MM.1S (cell line): ENCODE results near the gene SLC2A4RG.
"Not testable (repeated sequence)": the region's sequence is repeated elsewhere in the genome, so short reads cannot be mapped to it uniquely, and the experiment has no call there.

Experiments
- DNase-seq: peaks from one replicate; pipeline ENCODE4 v3.0.0-alpha.2; 2015
- H2AFZ ChIP-seq: fragments of 300-600 bp; sonication (generic); 2 replicates; pipeline ENCODE4 v1.6.0; 2016; ENCODE audit warnings: antibody characterized with exemption, low read length
- H3F3A ChIP-seq: fragments of 300-600 bp; sonication (generic); 2 replicates; pipeline ENCODE4 v1.6.1; 2016; ENCODE audit warnings: mild to moderate bottlenecking, antibody characterized with exemption, low read length, moderate library complexity, mixed read lengths; ENCODE audit not compliant: insufficient read depth
- H3K27ac ChIP-seq: fragments of 300-600 bp; sonication (generic); 2 replicates; pipeline ENCODE4 v1.5.1; 2016; ENCODE audit warnings: mild to moderate bottlenecking, low read length
- H3K27me3 ChIP-seq: fragments of 300-600 bp; sonication (generic); replicated peaks from 2 replicates; pipeline ENCODE4 v1.6.0; 2016; ENCODE audit warnings: low read length; ENCODE audit not compliant: insufficient read depth
- H3K36me3 ChIP-seq: fragments of 300-600 bp; sonication (generic); replicated peaks from 2 replicates; pipeline ENCODE4 v1.6.1; 2016; ENCODE audit warnings: mild to moderate bottlenecking, low read length, mixed read lengths; ENCODE audit not compliant: insufficient read depth
- H3K4me1 ChIP-seq: fragments of 300-600 bp; sonication (generic); 2 replicates; pipeline ENCODE4 v1.6.1; 2016; ENCODE audit warnings: low read length, mixed read lengths
- H3K4me2 ChIP-seq: fragments of 300-600 bp; sonication (generic); 2 replicates; pipeline ENCODE4 v1.6.0; 2016; ENCODE audit warnings: low read depth, low read length
- H3K4me3 ChIP-seq: fragments of 300-600 bp; sonication (generic); 2 replicates; pipeline ENCODE4 v1.5.1; 2016; ENCODE audit warnings: low read length, mixed read lengths
- H3K79me2 ChIP-seq: fragments of 300-600 bp; sonication (generic); 2 replicates; pipeline ENCODE4 v1.6.1; 2016; ENCODE audit warnings: mixed run types, low read length, mixed read lengths
- H3K9ac ChIP-seq: fragments of 300-600 bp; sonication (generic); 2 replicates; pipeline ENCODE4 v1.6.1; 2016; ENCODE audit warnings: low read length, mixed read lengths
- H3K9me2 ChIP-seq: fragments of 300-600 bp; sonication (generic); replicated peaks from 2 replicates; pipeline ENCODE4 v1.6.1; 2016; ENCODE audit warnings: mild to moderate bottlenecking, low read length, mixed read lengths; ENCODE audit not compliant: insufficient read depth
- H3K9me3 ChIP-seq: fragments of 300-600 bp; sonication (generic); replicated peaks from 2 replicates; pipeline ENCODE4 v1.6.1; 2016; ENCODE audit warnings: mild to moderate bottlenecking, low read length, mixed read lengths; ENCODE audit not compliant: insufficient read depth
- H4K20me1 ChIP-seq: fragments of 300-600 bp; sonication (generic); 2 replicates; pipeline ENCODE4 v1.6.1; 2016; ENCODE audit warnings: mild to moderate bottlenecking, low read length, moderate library complexity, mixed read lengths; ENCODE audit not compliant: insufficient read depth
- EZH2 ChIP-seq: fragments of 300-600 bp; sonication (generic); optimal IDR thresholded peaks from 2 replicates; pipeline ENCODE3; 2017; ENCODE audit warnings: low read depth, mild to moderate bottlenecking, antibody characterized with exemption, low read length, mixed read lengths
- EZH2phosphoT487 ChIP-seq: fragments of 300-600 bp; sonication (generic); IDR thresholded peaks from 2 replicates; pipeline ENCODE4 v1.6.1; 2018; ENCODE audit warnings: antibody characterized with exemption, low read length
- TF ChIP-seq, protein P1 (sequence below): fragments of 300-600 bp; sonication (generic); IDR thresholded peaks from 2 replicates; pipeline ENCODE4 v1.5.1; 2016; ENCODE audit warnings: antibody characterized with exemption, low read length, mixed read lengths

The SLC2A4RG gene

GRCh38 chr20:63712191-63712590 lies 27.4 kb upstream of the SLC2A4RG start:
- TF ChIP-seq EZH2phosphoT487, result no peak
- TF ChIP-seq, protein P1, sequence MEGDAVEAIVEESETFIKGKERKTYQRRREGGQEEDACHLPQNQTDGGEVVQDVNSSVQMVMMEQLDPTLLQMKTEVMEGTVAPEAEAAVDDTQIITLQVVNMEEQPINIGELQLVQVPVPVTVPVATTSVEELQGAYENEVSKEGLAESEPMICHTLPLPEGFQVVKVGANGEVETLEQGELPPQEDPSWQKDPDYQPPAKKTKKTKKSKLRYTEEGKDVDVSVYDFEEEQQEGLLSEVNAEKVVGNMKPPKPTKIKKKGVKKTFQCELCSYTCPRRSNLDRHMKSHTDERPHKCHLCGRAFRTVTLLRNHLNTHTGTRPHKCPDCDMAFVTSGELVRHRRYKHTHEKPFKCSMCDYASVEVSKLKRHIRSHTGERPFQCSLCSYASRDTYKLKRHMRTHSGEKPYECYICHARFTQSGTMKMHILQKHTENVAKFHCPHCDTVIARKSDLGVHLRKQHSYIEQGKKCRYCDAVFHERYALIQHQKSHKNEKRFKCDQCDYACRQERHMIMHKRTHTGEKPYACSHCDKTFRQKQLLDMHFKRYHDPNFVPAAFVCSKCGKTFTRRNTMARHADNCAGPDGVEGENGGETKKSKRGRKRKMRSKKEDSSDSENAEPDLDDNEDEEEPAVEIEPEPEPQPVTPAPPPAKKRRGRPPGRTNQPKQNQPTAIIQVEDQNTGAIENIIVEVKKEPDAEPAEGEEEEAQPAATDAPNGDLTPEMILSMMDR, result no peak
- no peak for TF ChIP-seq EZH2
- H3K9me2 ChIP-seq, result no peaks in the 10 kb centered on the region
- H3K27me3 ChIP-seq, result no peaks in the 10 kb centered on the region
- no peak overlapping the region for H3K4me2 ChIP-seq
- no peak overlapping the region for H3K27ac ChIP-seq
- H3K4me3 ChIP-seq, result no peak overlapping the region
- no peaks in the 10 kb centered on the region for H4K20me1 ChIP-seq
- H3F3A ChIP-seq, result 0 out of 2 replicates have a peak, but pooled peaks cover 2% of the 10 kb centered on the region
- peaks cover 10% of the 10 kb centered on the region for H3K36me3 ChIP-seq
- H2AFZ ChIP-seq, result no peak overlapping the region
- H3K9me3 ChIP-seq, result no peaks in the 10 kb centered on the region
- no peak overlapping the region for H3K9ac ChIP-seq
- peaks cover 81% of the 10 kb centered on the region for H3K79me2 ChIP-seq
- peaks cover 8% of the 10 kb centered on the region for H3K4me1 ChIP-seq
- DNase-seq, result no peak

- no peaks in the 10 kb centered on the region for H3K9me2 ChIP-seq
- no peak overlapping the region for H3K9ac ChIP-seq
- no peak overlapping the region for H3K4me3 ChIP-seq
- TF ChIP-seq, protein P1, result no peak
- no peak overlapping the region for H2AFZ ChIP-seq
- H3F3A ChIP-seq, result no peaks in the 10 kb centered on the region
- no peak overlapping the region for H3K27ac ChIP-seq
- no peaks in the 10 kb centered on the region for H3K9me3 ChIP-seq
- no peaks in the 10 kb centered on the region for H3K27me3 ChIP-seq
- H4K20me1 ChIP-seq, result no peaks in the 10 kb centered on the region
- peaks cover 12% of the 10 kb centered on the region for H3K36me3 ChIP-seq
- H3K4me2 ChIP-seq, result no peak overlapping the region
- no peak for DNase-seq
- H3K4me1 ChIP-seq, result no peaks in the 10 kb centered on the region
- peaks cover 79% of the 10 kb centered on the region for H3K79me2 ChIP-seq
Observed at GRCh38 chr20:63714858-63715257, 24.7 kb upstream of the SLC2A4RG start.

DNA sequence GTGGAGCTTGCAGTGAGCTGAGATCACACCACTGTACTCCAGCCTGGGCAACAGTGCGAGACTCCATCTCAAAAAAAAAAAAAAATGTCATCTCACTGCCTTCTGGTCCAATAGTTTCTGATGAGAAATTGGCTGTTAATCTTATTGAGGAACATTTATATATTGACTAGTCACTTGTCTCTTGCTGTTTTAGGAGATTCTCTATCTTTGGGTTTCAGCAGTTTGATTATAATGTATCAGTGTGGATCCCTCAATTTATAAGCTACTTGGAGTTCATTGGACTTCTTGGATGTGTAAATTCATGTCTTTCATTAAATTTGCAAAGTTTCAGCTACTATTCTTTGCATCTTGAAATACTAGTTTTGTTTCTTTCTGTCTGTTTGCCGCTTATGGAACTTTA lies 20.6 kb upstream of the SLC2A4RG start:
- Histone ChIP-seq H3K4me2 (no peak overlapping the region), H3K79me2 (peaks cover 56% of the 10 kb centered on the region), H3K36me3 (peaks cover 2% of the 10 kb centered on the region), H3K4me3 (no peak overlapping the region), H3K9me3 (no peaks in the 10 kb centered on the region), H3F3A (no peaks in the 10 kb centered on the region), H3K9me2 (no peaks in the 10 kb centered on the region), H3K27me3 (no peaks in the 10 kb centered on the region), H3K9ac (no peak overlapping the region), H4K20me1 (no peaks in the 10 kb centered on the region), H2AFZ (no peak overlapping the region), H3K27ac (no peak overlapping the region), H3K4me1 (no peaks in the 10 kb centered on the region)
- TF ChIP-seq EZH2phosphoT487 (no peak), EZH2 (no peak)
- TF ChIP-seq, protein P1, result no peak
- DNase-seq, result no peak

DNA sequence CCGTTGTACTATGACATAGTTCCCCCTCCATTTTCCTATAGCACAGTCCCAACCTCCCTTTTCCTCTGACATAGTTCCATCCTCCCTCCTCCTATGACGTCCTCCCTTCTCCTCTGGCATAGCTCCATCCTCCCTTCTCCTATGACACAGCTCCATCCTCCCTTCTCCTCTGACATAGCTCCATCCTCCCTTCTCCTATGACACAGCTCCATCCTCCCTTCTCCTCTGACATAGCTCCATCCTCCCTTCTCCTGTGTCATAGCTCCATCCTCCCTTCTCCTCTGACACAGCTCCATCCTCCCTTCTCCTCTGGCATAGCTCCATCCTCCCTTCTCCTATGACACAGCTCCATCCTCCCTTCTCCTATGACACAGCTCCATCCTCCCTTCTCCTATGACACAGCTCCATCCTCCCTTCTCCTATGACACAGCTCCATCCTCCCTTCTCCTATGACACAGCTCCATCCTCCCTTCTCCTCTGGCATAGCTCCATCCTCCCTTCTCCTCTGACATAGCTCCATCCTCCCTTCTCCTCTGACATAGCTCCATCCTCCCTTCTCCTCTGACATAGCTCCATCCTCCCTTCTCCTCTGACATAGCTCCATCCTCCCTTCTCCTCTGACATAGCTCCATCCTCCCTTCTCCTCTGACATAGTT lies 16.5 kb upstream of the SLC2A4RG start:
- H3K9ac ChIP-seq, DNase-seq, H3K9me2 ChIP-seq, H3K27ac ChIP-seq, H3K4me2 ChIP-seq, H3K4me3 ChIP-seq, H3K9me3 ChIP-seq, H2AFZ ChIP-seq, H3K36me3 ChIP-seq, H4K20me1 ChIP-seq, H3K27me3 ChIP-seq: not testable (repeated sequence)
- Histone ChIP-seq H3K4me1 (peaks cover 15% of the 10 kb centered on the region), H3K79me2 (peaks cover 36% of the 10 kb centered on the region), H3F3A (peaks cover 18% of the 10 kb centered on the region)

- peak overlapping the region; percentile 28; the same call in 1 of the 2 replicates for H3K9ac ChIP-seq
- H3K9me3 ChIP-seq, H3K36me3 ChIP-seq, H3K27me3 ChIP-seq, H3K9me2 ChIP-seq, H3K4me3 ChIP-seq, DNase-seq, H2AFZ ChIP-seq, H4K20me1 ChIP-seq: not testable (repeated sequence)
- H3K79me2 ChIP-seq, result peaks cover 47% of the 10 kb centered on the region
- H3K4me2 ChIP-seq, result peak overlapping the region; percentile 35; the same call in 1 of the 2 replicates
- peak overlapping the region; percentile 88 for H3K27ac ChIP-seq
- peaks cover 54% of the 10 kb centered on the region for H3F3A ChIP-seq
- peaks cover 60% of the 10 kb centered on the region for H3K4me1 ChIP-seq
Observed at GRCh38 chr20:63730189-63730733, 9.3 kb upstream of the SLC2A4RG start.
